ENCODE measurements around the gene CDKN2C.
"Not testable (repeated sequence)": the region's sequence is repeated elsewhere in the genome, so short reads cannot be mapped to it uniquely, and the experiment has no call there.

Gene CDKN2C

GRCh38 chr1:50969611-50970508, at the start of gene CDKN2C:
CDKN2C (plus strand) TSS chr1:50970245; CDS start chr1:50970369, 124 bp downstream.
- DNase-seq: peak; percentile 42

DNA sequence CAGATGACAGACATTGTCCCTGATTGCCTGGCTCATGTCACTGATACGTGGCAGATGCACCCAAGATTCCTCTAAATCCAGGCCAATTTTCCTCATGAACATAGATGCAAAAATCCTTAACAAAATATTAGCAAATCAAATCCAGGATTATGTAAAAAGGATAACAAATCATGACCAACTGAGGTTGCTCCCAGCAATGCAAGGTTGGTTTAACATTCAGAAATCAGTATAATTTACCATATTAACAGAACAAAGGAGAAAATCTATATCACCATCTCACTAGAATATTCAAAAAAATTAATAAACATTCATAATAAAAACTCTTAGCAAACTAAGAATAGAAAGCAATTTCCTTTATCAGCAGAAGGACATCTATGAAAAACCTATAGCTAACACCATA, 49.6 kb upstream of the CDKN2C start:
- no peak for DNase-seq

- no peak for DNase-seq
These were observed 49.0 kb upstream of the CDKN2C start for GRCh38 chr1:50921029-50921428.

DNA sequence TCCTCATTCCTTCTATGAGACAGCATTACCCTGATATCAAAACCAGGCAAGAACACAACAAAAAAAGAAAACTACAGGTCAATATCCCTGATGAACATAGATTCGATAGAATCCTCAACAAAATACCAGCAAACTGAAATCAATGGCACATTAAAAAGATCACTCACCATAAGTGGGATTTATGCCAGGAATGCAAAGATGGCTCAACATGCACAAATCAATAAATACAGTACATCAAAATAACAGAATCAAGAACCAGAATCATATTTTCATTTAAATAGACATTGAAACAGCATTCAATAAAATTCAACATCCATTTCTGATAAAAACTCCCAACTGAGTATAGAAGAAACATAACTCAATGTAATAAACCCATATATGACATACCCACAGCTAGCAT, 46.5 kb upstream of the CDKN2C start:
- DNase-seq: no peak

DNA sequence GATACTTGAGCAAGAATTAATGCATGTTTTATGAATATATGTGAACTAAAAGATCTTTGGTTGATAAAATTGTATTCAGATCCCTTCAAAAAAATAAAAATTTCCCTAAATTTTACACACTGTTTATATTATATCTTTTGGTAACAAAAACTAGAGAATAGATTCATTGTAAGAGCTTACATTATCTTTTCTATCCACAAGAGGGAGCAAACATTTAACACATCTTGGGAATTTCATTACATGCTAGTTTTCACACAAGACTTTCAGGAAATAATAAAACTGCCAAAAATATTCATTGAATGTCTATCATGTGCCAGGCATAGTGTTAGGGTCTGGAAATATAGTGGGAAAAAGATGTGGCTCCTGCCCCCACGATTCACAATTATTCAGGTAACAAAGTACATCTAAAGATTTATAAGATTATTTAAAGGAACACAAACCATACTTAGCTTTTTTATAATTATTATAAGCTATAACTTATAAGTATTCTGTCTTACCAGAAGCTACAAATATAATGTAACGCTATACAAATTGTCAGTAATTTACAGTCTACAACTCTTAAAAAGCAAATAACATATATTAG, 40.6 kb upstream of the CDKN2C start:
- DNase-seq: no peak

- no peak for DNase-seq
These were observed 39.9 kb upstream of the CDKN2C start for GRCh38 chr1:50930193-50930592.

GRCh38 chr1:50930965-50931737, 38.9 kb upstream of the CDKN2C start:
- peak; percentile 35 for DNase-seq

- DNase-seq: not testable (repeated sequence)
These were observed 38.0 kb upstream of the CDKN2C start for GRCh38 chr1:50932043-50932442.

DNA sequence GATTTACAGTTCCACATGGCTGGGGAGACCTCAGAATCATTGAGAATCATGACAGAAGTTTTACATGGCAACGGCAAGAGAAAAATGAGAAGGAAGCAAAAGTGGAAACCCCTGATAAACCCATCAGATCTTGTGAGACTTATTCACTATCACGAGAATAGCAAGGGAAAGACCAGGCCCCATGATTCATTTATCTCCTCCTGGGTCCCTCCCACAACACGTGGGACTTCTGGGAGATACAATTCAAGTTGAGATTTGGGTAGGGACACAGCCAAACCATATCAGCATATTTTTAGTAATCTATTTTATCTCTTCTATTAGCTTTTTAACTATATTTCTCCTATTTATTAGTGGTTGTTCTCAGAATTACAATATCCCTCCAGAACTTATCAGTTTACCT, 36.3 kb upstream of the CDKN2C start:
- DNase-seq: not testable (repeated sequence)

- DNase-seq: no peak
These were observed 35.2 kb upstream of the CDKN2C start for GRCh38 chr1:50934838-50935237.

DNA sequence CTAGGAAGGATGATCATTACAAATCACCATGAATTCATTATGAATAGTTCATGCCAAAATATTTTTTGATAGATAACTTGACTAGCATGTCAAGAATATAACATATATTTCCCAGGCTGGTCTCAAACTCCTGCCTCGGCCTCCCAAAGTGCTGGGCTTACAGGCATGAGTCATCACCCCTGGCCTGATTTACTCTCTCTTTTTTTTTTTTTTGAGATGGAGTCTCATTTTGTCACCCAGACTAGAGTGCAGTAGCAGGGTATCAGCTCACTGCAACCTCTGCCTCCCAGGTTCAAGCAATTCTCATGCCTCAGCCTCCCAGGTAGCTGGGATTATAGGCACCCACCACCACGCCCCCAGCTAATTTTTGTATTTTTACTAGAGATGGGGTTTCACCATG, 34.8 kb upstream of the CDKN2C start:
- not testable (repeated sequence) for DNase-seq

DNA sequence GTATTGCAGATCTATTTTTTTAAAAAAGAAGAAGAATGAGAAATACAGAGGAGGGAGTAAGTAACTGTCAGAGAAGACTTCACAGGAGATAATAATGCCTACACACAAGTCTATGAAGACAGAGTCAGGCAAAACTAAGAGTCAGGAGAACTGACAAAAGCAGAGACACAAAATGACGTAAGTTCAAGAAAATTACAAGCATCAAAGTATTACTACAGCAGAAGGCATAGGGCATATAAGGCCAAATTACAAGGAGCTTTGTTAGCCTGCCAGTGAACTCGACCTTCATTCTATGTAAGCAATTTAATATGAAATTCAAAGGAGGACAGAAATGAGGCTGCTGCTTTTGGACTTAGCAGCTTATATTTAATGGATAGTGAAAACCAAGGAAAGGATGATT, 33.7 kb upstream of the CDKN2C start:
- DNase-seq: no peak

GRCh38 chr1:50940291-50940690, 29.8 kb upstream of the CDKN2C start:
- no peak for DNase-seq

DNA sequence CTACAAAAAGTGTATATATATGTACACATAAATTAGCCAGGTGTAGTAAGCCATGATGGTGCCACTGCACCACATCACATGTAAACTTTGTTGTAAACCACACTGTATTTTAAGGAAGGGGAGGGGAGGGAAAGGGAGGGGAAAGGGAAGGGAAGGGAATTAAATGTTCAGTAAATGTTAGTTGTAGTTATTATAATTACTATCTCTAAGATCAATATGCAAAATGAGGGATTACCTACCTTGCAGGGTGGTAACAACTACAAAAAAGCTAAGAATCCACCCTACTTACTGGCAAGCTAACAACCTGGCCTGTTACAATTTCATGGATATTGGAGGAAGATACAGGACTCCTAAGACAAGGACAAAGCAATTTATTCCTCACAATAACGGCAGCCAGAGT, 27.7 kb upstream of the CDKN2C start:
- no peak for DNase-seq

DNA sequence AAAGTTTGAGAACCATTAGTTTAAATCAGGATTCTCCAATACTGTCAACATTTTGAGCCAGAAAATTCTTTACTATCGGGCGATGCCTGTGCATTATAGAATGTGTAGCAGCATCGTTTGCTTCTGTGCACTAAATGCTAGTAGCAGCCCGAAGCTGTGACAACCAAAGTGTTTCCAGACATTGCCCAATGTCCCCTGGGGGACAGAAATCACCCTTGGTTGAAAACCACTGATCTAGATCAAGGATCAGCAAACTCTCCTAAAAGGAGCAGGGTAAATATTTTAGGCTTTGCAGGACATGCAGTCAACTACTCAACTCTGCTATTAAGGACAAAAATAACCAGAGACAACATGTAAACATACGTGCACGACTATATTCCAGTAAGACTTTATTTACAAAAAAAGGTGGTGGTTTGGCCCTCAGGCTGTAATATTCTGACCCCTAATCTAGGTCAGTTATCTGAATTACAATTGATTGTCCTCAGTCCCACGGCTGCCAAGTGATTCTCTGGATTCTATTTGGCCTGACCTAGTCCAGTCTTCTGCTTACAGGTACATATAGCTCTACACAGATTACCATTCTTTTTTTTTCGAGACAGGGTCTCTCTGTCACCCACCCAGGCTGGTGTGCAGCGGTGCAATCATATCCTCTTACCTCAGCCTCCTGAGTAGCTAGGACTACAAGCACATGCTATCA, 20.6 kb upstream of the CDKN2C start:
- no peak for DNase-seq

GRCh38 chr1:50950396-50950795, 19.6 kb upstream of the CDKN2C start:
- DNase-seq: no peak

DNA sequence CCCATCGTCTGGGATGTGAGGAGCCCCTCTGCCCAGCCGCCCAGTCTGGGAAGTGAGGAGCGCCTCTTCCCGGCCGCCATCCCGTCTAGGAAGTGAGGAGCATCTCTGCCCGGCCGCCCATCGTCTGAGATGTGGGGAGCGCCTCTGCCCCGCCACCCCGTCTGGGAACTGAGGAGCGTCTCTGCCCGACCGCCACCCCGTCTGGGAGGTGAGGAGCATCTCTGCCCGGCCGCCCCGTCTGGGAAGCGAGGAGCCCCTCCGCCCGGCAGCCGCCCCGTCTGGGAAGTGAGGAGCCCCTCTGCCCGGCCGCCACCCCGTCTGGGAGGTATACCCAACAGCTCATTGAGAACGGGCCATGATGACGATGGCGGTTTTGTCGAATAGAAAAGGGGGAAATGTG, 17.5 kb upstream of the CDKN2C start:
- DNase-seq: not testable (repeated sequence)

DNA sequence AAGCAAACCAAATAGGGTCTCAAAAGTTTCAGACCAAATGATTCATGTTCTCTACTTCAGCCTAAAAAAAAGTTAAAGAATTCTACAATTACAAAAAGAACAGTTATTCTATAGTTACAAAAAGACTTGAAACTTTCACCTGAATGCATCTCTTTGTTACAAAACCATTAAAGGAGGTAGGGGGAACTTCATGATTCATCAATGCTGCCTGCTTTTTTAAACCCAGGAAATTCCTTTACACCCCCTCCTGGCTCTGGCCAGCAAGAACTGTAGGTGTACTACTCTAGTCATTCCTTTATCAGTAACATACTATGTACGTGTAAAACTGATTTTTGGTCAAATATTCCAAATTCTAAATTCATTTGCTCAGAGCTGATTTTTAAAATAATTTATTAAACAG, 14.9 kb upstream of the CDKN2C start:
- no peak for DNase-seq

- no peak for DNase-seq
These were observed 10.6 kb upstream of the CDKN2C start for GRCh38 chr1:50959303-50959912.

- DNase-seq: peak; percentile 96
These were observed 9.9 kb upstream of the CDKN2C start, which contains the start of gene FAF1 for GRCh38 chr1:50959913-50960844. FAF1 (minus strand) TSS chr1:50960267; CDS start chr1:50959811, 456 bp downstream.

DNA sequence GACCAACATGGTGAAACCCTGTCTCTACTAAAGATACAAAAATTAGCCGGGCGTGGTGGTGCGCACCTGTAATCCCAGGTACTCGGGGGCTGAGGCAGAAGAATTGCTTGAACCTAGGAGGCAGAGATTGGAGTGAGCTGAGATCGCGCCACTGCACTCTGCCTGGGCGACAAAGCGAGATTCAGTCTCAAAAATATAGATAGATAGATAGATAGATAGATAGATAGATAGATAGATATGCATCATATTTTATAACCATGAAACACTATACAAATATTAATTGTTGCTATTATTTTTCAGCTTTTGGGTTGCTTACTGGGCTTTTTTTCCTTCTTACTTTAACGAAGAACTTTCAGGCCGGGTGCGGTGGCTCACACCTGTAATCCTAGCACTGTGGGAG, 5.2 kb upstream of the CDKN2C start:
- DNase-seq: no peak

Data from stimulated activated CD4-positive, alpha-beta T cell treated with anti-CD3 and anti-CD28 coated beads, Interleukin-4, amount 100 ng/mL, for 1 hour (primary cell).